NCI-H446 treated with DMSO at 0.1 percent for 48 hours (cell line): ENCODE measurements around the gene OR10P1.

ENCODE experiments used
- DNase-seq: peaks from one replicate; lab custom pipeline; 2025; lab: John Stamatoyannopoulos, UW

The OR10P1 gene

DNA sequence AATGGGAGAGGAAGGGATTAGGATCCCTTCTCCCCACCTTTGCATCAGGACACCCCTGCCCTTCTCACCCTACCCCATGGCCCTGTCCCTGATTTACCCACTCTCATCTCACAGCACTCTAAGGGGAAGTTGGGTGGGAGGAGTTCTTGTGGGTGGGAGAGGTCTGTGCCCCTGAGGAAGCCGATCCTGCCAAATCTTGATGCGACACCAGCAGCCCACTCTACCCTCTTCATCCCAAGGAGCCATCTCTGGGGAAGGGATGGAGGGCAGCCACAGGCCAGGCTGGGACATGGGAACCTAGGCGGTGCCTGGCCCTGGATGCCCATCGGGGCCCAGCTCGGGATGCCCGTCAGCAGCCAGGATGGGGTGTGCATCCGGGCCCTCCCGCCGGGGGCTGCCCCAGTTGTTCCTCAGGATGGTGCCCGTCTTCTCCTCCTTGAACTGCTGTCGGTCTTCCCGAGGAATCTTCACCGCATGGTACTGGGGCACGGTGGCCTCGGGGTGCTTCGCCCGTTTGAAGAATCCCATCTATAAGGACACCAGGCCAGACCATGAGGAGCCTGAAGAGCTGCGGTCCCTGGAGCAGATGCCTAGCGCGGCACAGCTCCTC is 48.2 kb downstream of the OR10P1 start:
- DNase-seq, result no peak

DNA sequence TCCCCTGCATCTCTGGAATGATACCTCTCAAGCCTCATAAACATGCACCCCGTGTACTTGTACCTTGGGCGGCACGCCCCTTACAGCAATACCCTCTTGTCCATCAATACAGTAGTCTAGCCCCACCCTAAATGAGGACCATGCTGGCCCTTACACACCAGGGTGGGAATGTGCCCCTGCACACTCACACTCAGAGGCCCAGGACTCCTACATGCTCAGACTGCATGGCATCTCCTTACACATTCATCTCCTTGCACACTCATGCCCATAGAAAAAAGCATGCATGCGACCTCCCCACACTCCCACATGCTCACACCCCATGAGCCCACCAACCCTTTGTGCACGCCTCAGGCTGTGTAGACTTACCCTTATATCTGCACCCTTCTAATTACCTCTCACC is 49.0 kb downstream of the OR10P1 start:
- DNase-seq, result no peak

DNA sequence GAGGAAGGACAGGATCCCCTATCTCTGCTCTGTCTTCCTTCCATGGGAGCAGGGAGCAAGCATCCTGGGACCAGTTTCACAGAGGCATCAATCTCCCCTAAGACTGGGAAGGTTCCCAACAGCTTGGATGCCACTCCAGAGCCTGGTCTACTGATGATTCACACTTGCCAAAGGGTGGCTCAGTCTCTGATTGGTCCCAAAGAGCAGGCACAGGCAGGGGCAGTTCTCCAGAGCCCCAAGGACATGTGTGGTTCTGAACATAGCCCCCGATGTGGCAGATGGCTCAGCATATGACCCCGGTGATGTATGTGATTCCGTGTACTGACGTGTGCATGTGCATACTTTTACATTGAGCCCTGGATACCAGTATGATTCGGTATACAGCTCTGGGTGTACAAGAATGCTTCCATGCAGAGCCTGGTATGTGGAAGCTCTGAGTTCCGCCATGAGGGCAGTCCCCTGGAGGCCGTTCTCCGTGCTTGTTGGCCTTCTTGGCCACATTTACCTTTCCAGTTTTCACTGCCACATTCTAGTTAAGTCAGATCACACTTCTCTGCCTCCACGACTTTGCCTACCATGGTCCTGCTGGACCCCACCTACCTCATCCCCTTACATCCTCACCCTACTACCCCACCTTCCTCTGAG is 49.8 kb downstream of the OR10P1 start:
- no peak for DNase-seq
